ENCODE data around the gene DISC1.

Gene DISC1

DNA sequence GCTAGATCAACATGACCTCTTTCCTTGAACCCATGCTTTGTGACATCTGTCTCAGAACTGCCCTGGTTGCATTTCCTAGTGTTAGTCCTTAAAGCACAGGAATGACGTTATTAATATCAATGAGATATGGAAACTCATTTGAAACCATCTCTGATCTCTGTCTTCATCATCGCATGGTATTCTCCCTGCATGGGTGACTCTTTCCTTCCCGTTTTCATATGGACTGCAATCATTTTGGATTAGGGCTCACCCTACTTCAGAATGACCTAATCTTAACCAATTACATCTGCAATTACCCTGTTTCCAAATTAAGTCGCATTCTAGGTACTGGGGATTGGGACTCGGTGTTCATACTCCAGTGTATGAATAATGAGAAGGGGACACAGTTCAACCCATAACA is 41.7 kb upstream of the DISC1 start:
- Histone ChIP-seq H3K27me3 (ENCODE audit: insufficient read depth, poor library complexity, severe bottlenecking) (no peaks in the 10 kb centered on the region), H3K27ac (replicated peaks) (no peak overlapping the region), H3K4me3 (replicated peaks; ENCODE audit: insufficient read depth, low read length) (no peak overlapping the region)
- DNase-seq (ENCODE audit: low read depth in 1 of 2, low spot score in 1 of 2), result no peak
- TF ChIP-seq REST (IDR thresholded peaks at IDR 0.05; ENCODE audit: insufficient replicate concordance, low read depth), result no peak
- no peak for TF ChIP-seq POLR2AphosphoS5 (IDR thresholded peaks at IDR 0.05; ENCODE audit: low read depth)
- no peak for TF ChIP-seq GABPA (IDR thresholded peaks at IDR 0.05; ENCODE audit: low read depth)
- no peak for TF ChIP-seq CTCF (IDR thresholded peaks at IDR 0.05; ENCODE audit: insufficient read depth, low read length)
- TF ChIP-seq SPI1 (IDR thresholded peaks at IDR 0.05; ENCODE audit: borderline replicate concordance, low read depth), result no peak

GRCh38 chr1:231590453-231591198 is 36.0 kb upstream of the DISC1 start:
- TF ChIP-seq CTCF (IDR thresholded peaks at IDR 0.05; ENCODE audit: insufficient read depth, low read length), result peak; percentile 75
- TF ChIP-seq POLR2AphosphoS5 (IDR thresholded peaks at IDR 0.05; ENCODE audit: low read depth), result no peak
- no peak for TF ChIP-seq REST (IDR thresholded peaks at IDR 0.05; ENCODE audit: insufficient replicate concordance, low read depth)
- peak; percentile 30; the same call in 1 of the 2 replicates for TF ChIP-seq SPI1 (IDR thresholded peaks at IDR 0.05; ENCODE audit: borderline replicate concordance, low read depth)
- DNase-seq (ENCODE audit: low read depth in 1 of 2, low spot score in 1 of 2), result peak in 1 of 2 experiments; percentile 73
- Histone ChIP-seq H3K27ac (replicated peaks) (no peak overlapping the region), H3K4me3 (replicated peaks; ENCODE audit: insufficient read depth, low read length) (no peak overlapping the region), H3K27me3 (ENCODE audit: insufficient read depth, poor library complexity, severe bottlenecking) (no peaks in the 10 kb centered on the region)

DNA sequence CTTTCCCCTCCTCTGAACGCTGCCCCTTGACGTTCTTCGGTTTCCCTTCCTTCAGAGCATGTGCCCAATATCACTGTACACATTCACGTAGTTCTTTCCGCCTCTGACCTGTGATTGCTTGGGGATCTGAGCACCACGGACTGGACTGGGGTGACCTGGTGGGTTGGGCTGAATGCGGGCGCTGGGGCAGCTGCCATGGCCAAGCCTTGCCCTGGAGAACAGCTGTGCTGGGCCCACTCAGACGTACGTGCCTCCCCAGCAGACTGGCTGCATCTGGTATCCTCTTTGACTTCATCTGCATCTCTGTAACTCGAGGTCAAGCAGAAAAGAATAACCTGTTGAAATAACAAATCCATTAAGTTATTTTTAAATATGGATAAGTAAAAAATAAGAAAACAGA is 35.1 kb upstream of the DISC1 start:
- no peak for DNase-seq (ENCODE audit: low read depth in 1 of 2, low spot score in 1 of 2)
- no peak overlapping the region for H3K27ac ChIP-seq (replicated peaks)
- H3K27me3 ChIP-seq (ENCODE audit: insufficient read depth, poor library complexity, severe bottlenecking), result no peaks in the 10 kb centered on the region
- no peak overlapping the region for H3K4me3 ChIP-seq (replicated peaks; ENCODE audit: insufficient read depth, low read length)
- TF ChIP-seq CTCF (IDR thresholded peaks at IDR 0.05; ENCODE audit: insufficient read depth, low read length), result no peak
- TF ChIP-seq POLR2AphosphoS5 (IDR thresholded peaks at IDR 0.05; ENCODE audit: low read depth), result no peak
- TF ChIP-seq REST (IDR thresholded peaks at IDR 0.05; ENCODE audit: insufficient replicate concordance, low read depth), result no peak
- TF ChIP-seq GABPA (IDR thresholded peaks at IDR 0.05; ENCODE audit: low read depth), result no peak
- no peak for TF ChIP-seq SPI1 (IDR thresholded peaks at IDR 0.05; ENCODE audit: borderline replicate concordance, low read depth)

Data from HL-60 (cell line).